C4-2B (cell line): ENCODE measurements around the gene PTH1R.

Source experiments
- CTCF ChIP-seq: fragments of 450-650 bp; conservative IDR thresholded peaks from 2 replicates; pipeline ENCODE4 v1.5.1; 2017; ENCODE audit warnings: mild to moderate bottlenecking
- ZFX ChIP-seq: fragments of 450-650 bp; IDR thresholded peaks from 2 replicates; pipeline ENCODE4 v1.6.1; 2017

GRCh38 chr3:46918202-46918601, 40.7 kb downstream of the PTH1R start:
- no peak for TF ChIP-seq CTCF
- no peak for TF ChIP-seq ZFX
